Measurements from ENCODE around the gene RAB6A.

- TF ChIP-seq POLR2A (IDR thresholded peaks at IDR 0.05; ENCODE audit: low read depth, low read length) = no peak
- TF ChIP-seq EZH2 (IDR thresholded peaks at IDR 0.05; ENCODE audit: borderline replicate concordance, low read depth, low read length, severe bottlenecking) = no peak
- no peak for TF ChIP-seq POLR2AphosphoS5 (IDR thresholded peaks at IDR 0.05; ENCODE audit: insufficient read depth, low read depth, low read length)
These were observed 36.6 kb upstream of the RAB6A start for GRCh38 chr11:73797457-73797856.
